HepG2 (cell line): Measurements from ENCODE around the gene CAPRIN2. TPM values are rescaled to one million over a fixed set of nuclear protein-coding genes. Genes with fewer than 3 reads are reported as not detected.
A peak's percentile ranks its signal among the peaks of the same experiment; 100 is the strongest.

Experiments
- CERS6 ChIP-seq: sonication (generic); formaldehyde crosslinking; IDR thresholded peaks from 2 replicates; pipeline ENCODE4 v1.5.0; 2020; ENCODE audit warnings: missing genetic modification reagents
- FLYWCH1 ChIP-seq: sonication (generic); formaldehyde crosslinking; IDR thresholded peaks from 2 replicates; pipeline ENCODE4 v1.8.1; 2023; ENCODE audit warnings: mild to moderate bottlenecking, missing genetic modification reagents
- HBP1 ChIP-seq: IDR thresholded peaks from 2 replicates; pipeline ENCODE4 v1.6.1; 2016; ENCODE audit warnings: low read depth, control low read depth
- HDAC6 ChIP-seq: fragments of 200-600 bp; sonication (generic); IDR thresholded peaks from 2 replicates; pipeline ENCODE4 v1.7.0; 2017; ENCODE audit warnings: mild to moderate bottlenecking, antibody characterized with exemption, low read length, low read depth
- KLF15 ChIP-seq: sonication (generic); formaldehyde crosslinking; IDR thresholded peaks from 2 replicates; pipeline ENCODE4 v1.8.1; 2023; ENCODE audit warnings: borderline replicate concordance, mild to moderate bottlenecking, inconsistent platforms, missing genetic modification reagents, mixed read lengths
- MAFK ChIP-seq, 2 experiments: IDR thresholded peaks in 1 of 2; conservative IDR thresholded peaks in 1 of 2; 2 replicates each; pipeline ENCODE4 v1.6.1; 2011; ENCODE audit warnings: improper control_type of control experiment in 2 of 2, low read length in 2 of 2
- MLX ChIP-seq: IDR thresholded peaks from 2 replicates; pipeline ENCODE4 v1.6.1; 2016
- MXI1 ChIP-seq: IDR thresholded peaks from 3 replicates; pipeline ENCODE4 v1.6.1; 2012; ENCODE audit warnings: low read depth, low read length, inconsistent platforms, borderline replicate concordance
- NAIF1 ChIP-seq: sonication (generic); formaldehyde crosslinking; IDR thresholded peaks from 2 replicates; pipeline ENCODE4 v1.5.0; 2020; ENCODE audit warnings: mild to moderate bottlenecking, missing genetic modification reagents, borderline replicate concordance
- NR2F6 ChIP-seq, 2 experiments: IDR thresholded peaks; 2 replicates each; pipeline ENCODE4 v1.6.1; 2016; ENCODE audit warnings: antibody characterized with exemption in 1 of 2, mild to moderate bottlenecking in 1 of 2
- PAWR ChIP-seq: sonication (generic); formaldehyde crosslinking; IDR thresholded peaks from 2 replicates; pipeline ENCODE4 v1.4.0; 2020; ENCODE audit warnings: missing genetic modification reagents, mild to moderate bottlenecking, borderline replicate concordance
- POLR2G ChIP-seq: fragments of 200-400 bp; formaldehyde crosslinking; IDR thresholded peaks from 2 replicates; pipeline ENCODE4 v1.6.1; 2018; ENCODE audit warnings: mild to moderate bottlenecking, low read depth, low read length, moderate library complexity
- U2AF2 ChIP-seq: fragments of 200-400 bp; formaldehyde crosslinking; IDR thresholded peaks from 2 replicates; pipeline ENCODE4 v1.6.1; 2017; ENCODE audit warnings: low read depth, mild to moderate bottlenecking, low read length
- ZBTB7B ChIP-seq: sonication (generic); formaldehyde crosslinking; IDR thresholded peaks from 2 replicates; pipeline ENCODE4 v1.4.0; 2020; ENCODE audit warnings: missing genetic modification reagents
- ZNF335 ChIP-seq: sonication (generic); formaldehyde crosslinking; IDR thresholded peaks from 2 replicates; pipeline ENCODE4 v1.4.0; 2020; ENCODE audit warnings: missing genetic modification reagents
- ZNF710 ChIP-seq: sonication (generic); formaldehyde crosslinking; IDR thresholded peaks from 2 replicates; pipeline ENCODE4 v1.5.0; 2020; ENCODE audit warnings: mild to moderate bottlenecking, missing genetic modification reagents, borderline replicate concordance
- ZNF781 ChIP-seq: sonication (generic); formaldehyde crosslinking; IDR thresholded peaks from 2 replicates; pipeline ENCODE4 v1.5.1; 2020; ENCODE audit warnings: borderline replicate concordance, mild to moderate bottlenecking, missing genetic modification reagents; ENCODE audit errors: not compliant biosample characterization
- polyA plus RNA-seq, 8 experiments: library from polyadenylated mRNA; depleted of rRNA in 3 of 8; stranded (reverse) in 7 of 8; unstranded in 1 of 8; fragments of >200 nt; fragmentation: Illumina TruSeq in 4 of 8; extraction: Trizol in 4 of 8; gene quantifications; 2 replicates each; pipeline versions ENCODE4 v1.2.1 to v1.2.3, GENCODE V29; 2011 to 2016; ENCODE audit warnings: low read depth in 4 of 8, missing spikeins in 1 of 8, mixed read lengths in 1 of 8; ENCODE audit not compliant: insufficient read depth in 1 of 8
- total RNA-seq, 5 experiments: library from RNA; depleted of rRNA; stranded (reverse); fragments of >200 nt; fragmentation: Illumina TruSeq; extraction: Trizol; gene quantifications; 2 replicates each; pipeline ENCODE4 v1.2.3, GENCODE V29; 2016; ENCODE audit warnings: low read depth in 1 of 5
- TF ChIP-seq, protein P1 (sequence below): sonication (generic); formaldehyde crosslinking; IDR thresholded peaks from 2 replicates; pipeline ENCODE4 v1.5.1; 2020; ENCODE audit warnings: mild to moderate bottlenecking, missing genetic modification reagents, moderate library complexity

Gene CAPRIN2
- total and polyA plus RNA-seq, 2 of the 13 experiments (the other 11 are each of a cell fraction or from before 2014, with no cell fraction given), result 21.7 to 30.6 TPM

- TF ChIP-seq CERS6 (CRISPR knock-in tag) (no peak), MAFK (conservative IDR thresholded peaks at IDR 0.05 in 1 of 2, IDR thresholded peaks at IDR 0.05 in 1 of 2; ENCODE audit: low read length in 2 of 2) (no peak), PAWR (no peak), MXI1 (peak; percentile 24; the same call in 1 of the 3 replicates), NAIF1 (CRISPR knock-in tag) (0 out of 2 replicates have a peak, but pooled peaks have one; percentile 21), ZNF710 (CRISPR knock-in tag) (no peak), ZNF781 (CRISPR knock-in tag) (peak; percentile 30), POLR2G (peak; percentile 77), KLF15 (CRISPR knock-in tag) (no peak), FLYWCH1 (CRISPR knock-in tag) (no peak), HDAC6 (no peak), NR2F6 (IDR thresholded peaks at IDR 0.05) (peak; percentile 22; the same call in 1 of the 2 replicates), NR2F6 (CRISPR knock-in tag; IDR thresholded peaks at IDR 0.05) (no peak), HBP1 (CRISPR knock-in tag) (peak; percentile 28; the same call in 1 of the 2 replicates), MLX (CRISPR knock-in tag) (no peak), ZBTB7B (peak; percentile 84), U2AF2 (0 out of 2 replicates have a peak, but pooled peaks have one; percentile 79), ZNF335 (no peak)
- TF ChIP-seq, protein P1, sequence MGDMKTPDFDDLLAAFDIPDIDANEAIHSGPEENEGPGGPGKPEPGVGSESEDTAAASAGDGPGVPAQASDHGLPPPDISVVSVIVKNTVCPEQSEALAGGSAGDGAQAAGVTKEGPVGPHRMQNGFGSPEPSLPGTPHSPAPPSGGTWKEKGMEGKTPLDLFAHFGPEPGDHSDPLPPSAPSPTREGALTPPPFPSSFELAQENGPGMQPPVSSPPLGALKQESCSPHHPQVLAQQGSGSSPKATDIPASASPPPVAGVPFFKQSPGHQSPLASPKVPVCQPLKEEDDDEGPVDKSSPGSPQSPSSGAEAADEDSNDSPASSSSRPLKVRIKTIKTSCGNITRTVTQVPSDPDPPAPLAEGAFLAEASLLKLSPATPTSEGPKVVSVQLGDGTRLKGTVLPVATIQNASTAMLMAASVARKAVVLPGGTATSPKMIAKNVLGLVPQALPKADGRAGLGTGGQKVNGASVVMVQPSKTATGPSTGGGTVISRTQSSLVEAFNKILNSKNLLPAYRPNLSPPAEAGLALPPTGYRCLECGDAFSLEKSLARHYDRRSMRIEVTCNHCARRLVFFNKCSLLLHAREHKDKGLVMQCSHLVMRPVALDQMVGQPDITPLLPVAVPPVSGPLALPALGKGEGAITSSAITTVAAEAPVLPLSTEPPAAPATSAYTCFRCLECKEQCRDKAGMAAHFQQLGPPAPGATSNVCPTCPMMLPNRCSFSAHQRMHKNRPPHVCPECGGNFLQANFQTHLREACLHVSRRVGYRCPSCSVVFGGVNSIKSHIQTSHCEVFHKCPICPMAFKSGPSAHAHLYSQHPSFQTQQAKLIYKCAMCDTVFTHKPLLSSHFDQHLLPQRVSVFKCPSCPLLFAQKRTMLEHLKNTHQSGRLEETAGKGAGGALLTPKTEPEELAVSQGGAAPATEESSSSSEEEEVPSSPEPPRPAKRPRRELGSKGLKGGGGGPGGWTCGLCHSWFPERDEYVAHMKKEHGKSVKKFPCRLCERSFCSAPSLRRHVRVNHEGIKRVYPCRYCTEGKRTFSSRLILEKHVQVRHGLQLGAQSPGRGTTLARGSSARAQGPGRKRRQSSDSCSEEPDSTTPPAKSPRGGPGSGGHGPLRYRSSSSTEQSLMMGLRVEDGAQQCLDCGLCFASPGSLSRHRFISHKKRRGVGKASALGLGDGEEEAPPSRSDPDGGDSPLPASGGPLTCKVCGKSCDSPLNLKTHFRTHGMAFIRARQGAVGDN (CRISPR knock-in tag), result peak; percentile 81
Observed at GRCh38 chr12:30695199-30696102, 59.3 kb downstream of the CAPRIN2 start, which contains the start of gene IPO8 (continued).
